SK-N-SH (cell line): ENCODE data around the gene RPL22.

ENCODE experiments used
- EP300 ChIP-seq, 2 experiments: IDR thresholded peaks; 2 replicates each; pipeline versions ENCODE4 v1.4.0 to v1.6.1; 2012; ENCODE audit warnings: borderline replicate concordance in 1 of 2, low read depth in 1 of 2, low read length in 1 of 2
- FOSL2 ChIP-seq: IDR thresholded peaks from 2 replicates; pipeline ENCODE4 v1.4.0; 2012; ENCODE audit warnings: low read depth, mild to moderate bottlenecking, moderate library complexity, borderline replicate concordance
- FOXM1 ChIP-seq: IDR thresholded peaks from 2 replicates; pipeline ENCODE4 v1.4.0; 2012; ENCODE audit warnings: low read depth, mild to moderate bottlenecking
- GATA2 ChIP-seq: sonication (generic); formaldehyde crosslinking; IDR thresholded peaks from 2 replicates; pipeline ENCODE4 v1.5.0; 2020; ENCODE audit warnings: mild to moderate bottlenecking, missing genetic modification reagents
- NFIC ChIP-seq: IDR thresholded peaks from 2 replicates; pipeline ENCODE4 v1.4.0; 2012; ENCODE audit warnings: borderline replicate concordance
- POLR2AphosphoS5 ChIP-seq: IDR thresholded peaks from 2 replicates; pipeline ENCODE4 v1.6.1; 2012; ENCODE audit warnings: low read depth, low read length
- RAD21 ChIP-seq: IDR thresholded peaks from 2 replicates; pipeline ENCODE4 v1.6.1; 2012; ENCODE audit warnings: mild to moderate bottlenecking, low read length
- RCOR1 ChIP-seq: fragments of 150-350 bp; IDR thresholded peaks from 2 replicates; pipeline ENCODE4 v1.6.1; 2017; ENCODE audit warnings: antibody characterized with exemption, low read length
- SMC3 ChIP-seq: IDR thresholded peaks from 2 replicates; pipeline ENCODE4 v1.6.1; 2012; ENCODE audit warnings: low read depth, low read length, improper control_type of control experiment
- TF ChIP-seq, protein P1 (sequence below): fragments of 200-600 bp; sonication (generic); IDR thresholded peaks from 2 replicates; pipeline ENCODE4 v1.6.1; 2017; ENCODE audit warnings: antibody characterized with exemption, mild to moderate bottlenecking, moderate library complexity
- TF ChIP-seq, protein P2 (sequence below): IDR thresholded peaks from 2 replicates; pipeline ENCODE4 v1.6.1; 2012; ENCODE audit warnings: mild to moderate bottlenecking, low read depth, low read length, moderate library complexity
- TF ChIP-seq, protein P3 (sequence below): IDR thresholded peaks from 2 replicates; pipeline ENCODE4 v1.4.0; 2012; ENCODE audit warnings: low read depth, borderline replicate concordance
- TF ChIP-seq, protein P4 (sequence below): fragments of 150-350 bp; IDR thresholded peaks from 2 replicates; pipeline ENCODE4 v1.6.1; 2017; ENCODE audit warnings: antibody characterized with exemption, low read length, low read depth, borderline replicate concordance

DNA sequence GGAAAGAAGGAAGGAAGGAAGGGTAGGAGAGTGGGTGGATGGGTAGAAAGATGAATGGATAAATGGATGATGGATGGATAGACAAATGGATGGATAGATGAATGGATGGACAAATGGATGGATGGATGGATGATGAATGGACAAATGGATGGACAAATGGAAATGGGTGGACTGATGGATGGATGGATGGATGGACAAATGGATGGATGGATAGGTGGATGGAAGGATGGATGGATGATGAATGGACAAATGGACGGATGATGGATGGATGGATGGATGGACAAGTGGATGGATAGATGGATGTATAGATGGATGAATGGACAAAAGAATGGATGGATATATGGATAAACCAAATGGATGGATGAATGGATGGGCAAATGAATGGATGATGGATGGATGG, 49.8 kb downstream of the RPL22 start:
- TF ChIP-seq NFIC (no peak), SMC3 (no peak), EP300 (IDR thresholded peaks at IDR 0.05; ENCODE audit: borderline replicate concordance in 1 of 2, low read depth in 1 of 2, low read length in 1 of 2) (no peak), FOSL2 (no peak), GATA2 (no peak), POLR2AphosphoS5 (no peak), RCOR1 (no peak), FOXM1 (no peak), RAD21 (no peak)
- TF ChIP-seq, protein P1, sequence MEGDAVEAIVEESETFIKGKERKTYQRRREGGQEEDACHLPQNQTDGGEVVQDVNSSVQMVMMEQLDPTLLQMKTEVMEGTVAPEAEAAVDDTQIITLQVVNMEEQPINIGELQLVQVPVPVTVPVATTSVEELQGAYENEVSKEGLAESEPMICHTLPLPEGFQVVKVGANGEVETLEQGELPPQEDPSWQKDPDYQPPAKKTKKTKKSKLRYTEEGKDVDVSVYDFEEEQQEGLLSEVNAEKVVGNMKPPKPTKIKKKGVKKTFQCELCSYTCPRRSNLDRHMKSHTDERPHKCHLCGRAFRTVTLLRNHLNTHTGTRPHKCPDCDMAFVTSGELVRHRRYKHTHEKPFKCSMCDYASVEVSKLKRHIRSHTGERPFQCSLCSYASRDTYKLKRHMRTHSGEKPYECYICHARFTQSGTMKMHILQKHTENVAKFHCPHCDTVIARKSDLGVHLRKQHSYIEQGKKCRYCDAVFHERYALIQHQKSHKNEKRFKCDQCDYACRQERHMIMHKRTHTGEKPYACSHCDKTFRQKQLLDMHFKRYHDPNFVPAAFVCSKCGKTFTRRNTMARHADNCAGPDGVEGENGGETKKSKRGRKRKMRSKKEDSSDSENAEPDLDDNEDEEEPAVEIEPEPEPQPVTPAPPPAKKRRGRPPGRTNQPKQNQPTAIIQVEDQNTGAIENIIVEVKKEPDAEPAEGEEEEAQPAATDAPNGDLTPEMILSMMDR: no peak
- TF ChIP-seq, protein P2, sequence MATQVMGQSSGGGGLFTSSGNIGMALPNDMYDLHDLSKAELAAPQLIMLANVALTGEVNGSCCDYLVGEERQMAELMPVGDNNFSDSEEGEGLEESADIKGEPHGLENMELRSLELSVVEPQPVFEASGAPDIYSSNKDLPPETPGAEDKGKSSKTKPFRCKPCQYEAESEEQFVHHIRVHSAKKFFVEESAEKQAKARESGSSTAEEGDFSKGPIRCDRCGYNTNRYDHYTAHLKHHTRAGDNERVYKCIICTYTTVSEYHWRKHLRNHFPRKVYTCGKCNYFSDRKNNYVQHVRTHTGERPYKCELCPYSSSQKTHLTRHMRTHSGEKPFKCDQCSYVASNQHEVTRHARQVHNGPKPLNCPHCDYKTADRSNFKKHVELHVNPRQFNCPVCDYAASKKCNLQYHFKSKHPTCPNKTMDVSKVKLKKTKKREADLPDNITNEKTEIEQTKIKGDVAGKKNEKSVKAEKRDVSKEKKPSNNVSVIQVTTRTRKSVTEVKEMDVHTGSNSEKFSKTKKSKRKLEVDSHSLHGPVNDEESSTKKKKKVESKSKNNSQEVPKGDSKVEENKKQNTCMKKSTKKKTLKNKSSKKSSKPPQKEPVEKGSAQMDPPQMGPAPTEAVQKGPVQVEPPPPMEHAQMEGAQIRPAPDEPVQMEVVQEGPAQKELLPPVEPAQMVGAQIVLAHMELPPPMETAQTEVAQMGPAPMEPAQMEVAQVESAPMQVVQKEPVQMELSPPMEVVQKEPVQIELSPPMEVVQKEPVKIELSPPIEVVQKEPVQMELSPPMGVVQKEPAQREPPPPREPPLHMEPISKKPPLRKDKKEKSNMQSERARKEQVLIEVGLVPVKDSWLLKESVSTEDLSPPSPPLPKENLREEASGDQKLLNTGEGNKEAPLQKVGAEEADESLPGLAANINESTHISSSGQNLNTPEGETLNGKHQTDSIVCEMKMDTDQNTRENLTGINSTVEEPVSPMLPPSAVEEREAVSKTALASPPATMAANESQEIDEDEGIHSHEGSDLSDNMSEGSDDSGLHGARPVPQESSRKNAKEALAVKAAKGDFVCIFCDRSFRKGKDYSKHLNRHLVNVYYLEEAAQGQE: no peak
- TF ChIP-seq, protein P3, sequence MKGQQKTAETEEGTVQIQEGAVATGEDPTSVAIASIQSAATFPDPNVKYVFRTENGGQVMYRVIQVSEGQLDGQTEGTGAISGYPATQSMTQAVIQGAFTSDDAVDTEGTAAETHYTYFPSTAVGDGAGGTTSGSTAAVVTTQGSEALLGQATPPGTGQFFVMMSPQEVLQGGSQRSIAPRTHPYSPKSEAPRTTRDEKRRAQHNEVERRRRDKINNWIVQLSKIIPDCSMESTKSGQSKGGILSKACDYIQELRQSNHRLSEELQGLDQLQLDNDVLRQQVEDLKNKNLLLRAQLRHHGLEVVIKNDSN: no peak
- TF ChIP-seq, protein P4, sequence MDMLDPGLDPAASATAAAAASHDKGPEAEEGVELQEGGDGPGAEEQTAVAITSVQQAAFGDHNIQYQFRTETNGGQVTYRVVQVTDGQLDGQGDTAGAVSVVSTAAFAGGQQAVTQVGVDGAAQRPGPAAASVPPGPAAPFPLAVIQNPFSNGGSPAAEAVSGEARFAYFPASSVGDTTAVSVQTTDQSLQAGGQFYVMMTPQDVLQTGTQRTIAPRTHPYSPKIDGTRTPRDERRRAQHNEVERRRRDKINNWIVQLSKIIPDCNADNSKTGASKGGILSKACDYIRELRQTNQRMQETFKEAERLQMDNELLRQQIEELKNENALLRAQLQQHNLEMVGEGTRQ: no peak
